Activated CD4-positive, alpha-beta T cell treated with anti-CD3 and anti-CD28 coated beads, Interleukin-2, amount 50 U/mL, for 24 hours (primary cell): Measurements from ENCODE around the gene EXOC2.
A peak's percentile ranks its signal among the peaks of the same experiment; 100 is the strongest.
"Not testable (repeated sequence)": the region's sequence is repeated elsewhere in the genome, so short reads cannot be mapped to it uniquely, and the experiment has no call there.

Source experiments
- DNase-seq, 2 donors: peaks; one replicate each; pipeline ENCODE4 v3.0.0-alpha.2; 2020; ENCODE audit warnings: low read depth in 1 of 2, low spot score in 1 of 2

EXOC2 gene

DNA sequence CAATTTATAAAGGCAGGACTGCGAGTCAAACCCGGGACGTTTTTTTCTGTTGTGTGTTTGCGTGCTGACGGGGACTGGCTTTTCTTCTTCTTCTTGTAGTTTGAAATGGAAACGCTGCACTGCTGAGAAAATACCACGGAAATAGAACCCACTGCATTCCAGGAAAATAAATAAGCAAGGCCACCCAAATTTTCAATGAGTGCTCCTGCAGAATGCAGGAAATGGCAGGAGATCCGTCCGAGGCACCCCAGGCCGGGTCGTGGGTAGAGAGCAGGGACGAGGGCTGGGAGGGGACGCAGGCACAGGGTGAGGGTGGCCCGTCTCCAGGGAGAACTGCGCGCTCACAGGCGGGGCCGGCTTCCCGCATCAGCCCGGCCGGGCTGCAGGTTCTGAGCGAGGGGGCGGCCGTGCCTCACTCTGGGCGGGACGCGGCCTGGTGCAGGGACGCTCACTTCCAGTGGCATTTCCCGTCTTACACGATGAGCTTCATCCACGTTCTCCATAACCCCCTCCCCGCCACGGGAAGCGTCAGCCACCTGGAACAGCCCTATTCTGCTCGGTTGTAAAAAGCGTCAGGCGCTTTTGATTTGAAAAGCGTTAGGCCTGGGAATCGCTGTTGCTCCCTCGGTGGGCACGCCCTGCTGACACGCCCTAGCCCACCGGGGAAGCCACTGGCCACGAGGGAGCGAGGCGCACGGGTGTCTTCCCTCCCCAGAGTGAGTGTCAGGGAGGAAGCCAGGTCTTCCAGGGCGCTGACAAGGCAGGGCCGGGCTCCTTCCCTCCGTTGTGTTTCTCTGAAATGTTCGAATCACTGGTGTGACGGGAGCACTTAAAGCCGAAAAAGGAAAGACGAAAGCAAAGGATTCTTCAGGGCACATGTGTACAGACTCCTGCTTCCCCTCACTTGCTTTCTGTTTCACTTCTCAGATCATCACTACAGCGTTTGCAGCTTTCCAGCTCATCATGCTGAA, 17.9 kb upstream of the EXOC2 start:
- DNase-seq = peak; percentile 40 to 49

DNA sequence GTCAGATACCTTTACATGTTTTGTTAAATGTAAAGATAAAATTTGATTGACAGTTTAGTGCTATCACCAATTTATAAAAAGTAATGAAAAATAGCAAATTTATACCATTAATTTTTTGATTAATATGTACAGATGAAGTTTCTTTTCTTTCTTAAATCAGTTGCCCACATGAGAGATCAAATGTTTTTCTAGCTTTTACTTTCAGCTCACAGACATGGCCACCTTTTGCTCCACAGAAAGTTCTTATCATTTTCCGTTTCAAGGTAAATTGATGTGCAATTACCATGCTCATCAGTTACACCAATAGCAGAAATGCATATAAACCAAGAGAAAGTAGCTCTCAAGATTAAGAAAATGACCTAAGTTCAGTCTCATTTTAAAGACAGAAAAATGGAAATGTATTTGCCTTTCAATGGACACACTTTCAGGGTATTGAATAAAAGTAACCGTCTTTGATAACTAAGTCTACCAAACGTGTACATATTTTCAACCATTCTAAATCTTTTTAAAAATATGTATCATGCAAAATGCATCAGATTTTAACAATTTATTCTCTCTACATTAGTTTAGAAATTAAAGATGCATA, 16.6 kb upstream of the EXOC2 start:
- DNase-seq = no peak

DNA sequence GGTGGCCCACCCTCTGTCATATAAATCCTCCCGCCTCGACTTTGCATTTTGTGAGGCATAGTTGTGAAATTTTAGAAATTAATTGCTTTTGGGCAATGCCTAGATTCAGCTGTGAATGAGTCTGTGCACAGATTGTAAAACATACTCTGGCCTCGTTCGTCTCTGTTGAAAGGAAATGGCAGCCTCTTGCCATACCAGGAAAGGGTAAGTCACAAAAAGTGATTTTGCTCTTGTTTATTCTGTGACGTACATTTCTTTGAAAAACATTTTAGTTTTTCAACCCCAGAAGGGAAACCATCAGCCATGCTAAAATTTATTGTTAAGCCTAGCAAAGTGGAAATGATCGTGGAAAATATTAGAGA, 15.3 kb upstream of the EXOC2 start:
- DNase-seq = no peak

DNA sequence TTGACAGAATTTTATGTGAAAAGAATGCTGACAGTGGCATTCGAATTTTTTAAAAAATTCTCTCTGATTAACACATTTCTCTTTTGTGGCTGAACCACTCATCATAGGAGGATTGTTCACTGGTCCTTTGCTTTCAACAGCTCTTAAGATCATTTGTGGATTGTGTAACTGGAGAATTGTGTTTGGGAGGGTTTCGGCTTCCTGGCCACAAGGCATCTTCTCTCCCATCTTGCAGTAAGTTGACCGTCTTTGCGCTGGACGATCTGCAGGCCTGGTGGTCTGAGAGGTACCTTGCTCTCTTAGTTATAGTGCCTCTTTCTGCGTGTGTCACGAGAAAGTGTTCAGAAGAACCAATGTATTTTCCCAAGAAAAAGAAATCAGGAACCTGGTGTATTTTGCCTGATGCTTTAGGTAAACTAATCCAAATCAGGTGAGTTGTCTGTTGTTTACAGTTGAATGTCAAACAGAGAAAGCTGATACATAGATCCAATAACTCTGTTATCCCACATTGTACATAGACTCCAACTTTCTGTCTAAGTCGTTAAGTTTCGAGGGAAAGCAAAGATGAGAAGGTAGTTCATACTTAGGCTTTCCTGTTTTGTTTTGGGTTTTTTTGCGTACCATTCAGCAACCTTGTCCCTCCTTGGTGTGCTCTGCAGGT, 14.8 kb upstream of the EXOC2 start:
- DNase-seq = no peak

DNA sequence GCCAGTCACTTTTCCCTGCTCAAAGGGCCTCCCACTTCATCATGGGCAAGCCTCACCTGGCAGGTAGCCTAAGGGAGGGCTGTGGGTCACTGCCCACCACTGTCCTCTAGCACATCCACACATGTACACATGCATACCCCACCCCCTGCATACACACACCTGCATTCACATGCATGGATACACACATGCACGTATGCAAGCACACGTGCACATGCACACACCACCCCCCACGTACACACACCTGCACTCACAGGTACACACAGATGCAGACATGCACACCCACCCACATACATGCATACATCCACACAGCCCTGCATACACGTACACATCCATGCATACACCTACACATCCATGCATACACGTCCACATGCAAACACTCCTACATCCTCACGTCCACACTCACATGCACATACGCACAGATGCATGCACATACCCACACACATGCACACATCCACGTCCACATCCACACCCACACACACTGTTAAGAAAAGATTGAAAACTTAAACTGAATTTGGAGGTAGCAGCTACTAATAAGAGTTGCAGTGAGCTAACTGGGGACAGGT, 14.0 kb upstream of the EXOC2 start:
- DNase-seq = no peak

DNA sequence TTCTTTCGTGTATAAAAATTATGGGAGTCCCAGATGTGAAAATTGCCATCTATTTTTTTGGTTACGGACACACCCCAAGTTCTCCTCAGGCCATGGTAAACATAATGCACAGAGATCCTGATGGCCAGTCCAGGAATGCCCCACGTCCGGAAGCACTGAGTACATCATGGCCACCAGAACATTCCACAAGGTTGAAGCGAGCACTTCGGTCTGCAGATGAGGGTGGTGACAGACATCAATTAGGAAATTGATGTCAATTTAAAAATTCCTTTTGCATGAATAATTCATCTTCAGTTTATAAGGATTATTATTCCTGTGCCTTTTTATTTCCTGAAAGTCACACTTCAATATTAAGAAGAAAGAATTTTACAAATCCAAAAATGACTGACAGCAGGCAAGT, 13.2 kb upstream of the EXOC2 start:
- no peak for DNase-seq

DNA sequence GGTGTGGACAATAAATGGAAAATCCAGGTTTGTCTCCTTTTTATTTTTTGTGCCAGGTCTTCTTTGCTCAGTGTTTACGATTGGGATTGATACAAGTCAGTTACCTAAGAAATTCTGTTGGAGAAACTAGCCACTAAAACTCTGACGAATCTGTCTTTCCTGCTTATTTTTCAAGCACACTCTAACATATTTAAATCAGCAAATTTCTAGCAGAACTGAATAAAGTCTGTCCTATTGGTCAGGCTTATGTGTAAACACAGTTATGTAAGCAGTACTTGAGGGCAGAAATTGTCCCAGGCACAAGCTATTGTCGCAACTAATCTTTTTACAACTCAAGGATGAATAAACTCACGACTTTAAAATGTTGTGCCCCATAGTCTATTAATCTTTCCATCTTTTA, 12.1 kb upstream of the EXOC2 start:
- no peak for DNase-seq

DNA sequence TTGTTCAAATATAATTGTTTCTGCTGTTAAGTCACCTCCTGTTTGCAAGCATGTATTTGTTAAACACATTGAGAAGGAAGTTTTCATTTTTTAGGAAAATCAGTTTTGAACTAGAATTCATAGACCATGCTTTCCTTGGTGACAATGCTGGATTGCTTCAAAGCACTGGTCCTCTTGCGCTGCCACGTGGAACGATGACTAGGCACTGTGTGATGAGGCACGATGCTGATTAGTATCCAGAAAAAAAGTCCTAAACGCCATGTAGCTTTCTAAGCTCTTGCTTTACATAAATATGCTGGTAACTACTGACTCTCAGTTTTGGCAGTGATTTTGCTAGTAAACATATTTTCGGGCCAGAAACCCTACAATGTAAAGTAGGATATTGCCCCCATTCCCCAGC, 11.1 kb upstream of the EXOC2 start:
- no peak for DNase-seq

DNA sequence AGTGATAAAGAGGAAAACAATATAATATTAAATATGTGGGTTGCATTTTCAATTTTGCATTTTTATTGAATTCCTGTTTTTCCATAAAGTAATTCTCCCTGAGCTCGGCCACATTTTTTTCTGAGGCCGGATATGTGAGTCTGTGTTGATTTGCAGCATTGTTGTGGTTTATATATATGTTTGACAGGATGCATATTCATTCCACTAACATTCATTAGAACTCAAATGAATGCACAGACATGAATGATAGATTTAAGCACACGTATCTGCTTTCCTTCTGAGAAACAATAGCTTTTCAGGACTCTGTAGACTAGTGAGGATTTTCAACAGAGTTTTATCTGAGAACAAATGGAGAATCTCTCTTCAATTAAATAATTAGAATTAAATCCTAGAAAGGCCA, 10.6 kb upstream of the EXOC2 start:
- no peak for DNase-seq

DNA sequence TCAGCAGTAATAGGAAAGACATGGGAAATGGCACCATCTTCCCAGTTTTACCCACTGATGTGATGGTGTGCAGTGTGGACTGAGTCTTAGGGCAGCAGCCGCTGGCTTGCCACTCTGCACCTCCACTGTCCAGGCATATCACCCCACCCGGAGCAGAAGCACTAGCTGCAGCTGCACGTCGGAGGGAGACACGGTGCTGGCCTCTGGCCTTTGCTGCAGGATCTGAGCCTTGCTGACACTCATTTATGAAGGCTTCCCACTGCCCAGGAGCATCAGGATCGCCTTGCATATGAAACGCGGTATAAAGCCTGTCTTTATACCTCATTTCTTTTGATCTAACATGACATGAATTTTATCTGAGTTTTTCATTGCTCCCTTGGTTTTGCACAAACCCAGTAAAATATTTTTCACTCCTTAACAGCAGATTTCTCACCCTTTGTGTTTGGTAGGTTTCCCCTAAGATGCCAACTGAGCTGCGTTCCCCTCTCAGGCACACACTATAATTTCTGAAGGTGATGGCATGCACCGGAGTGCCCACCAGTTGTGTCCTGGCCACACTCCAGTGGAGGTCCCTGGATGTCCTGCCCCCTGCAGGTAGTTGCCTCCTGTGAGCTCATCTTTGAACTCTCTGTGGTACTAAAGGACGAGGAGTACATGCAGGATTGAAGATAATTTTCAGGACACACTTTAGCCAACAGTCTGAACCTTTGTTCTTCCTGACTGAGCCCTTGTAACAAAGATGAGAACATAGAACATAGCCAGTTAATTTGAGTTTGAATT, 9.0 kb upstream of the EXOC2 start:
- no peak for DNase-seq

DNA sequence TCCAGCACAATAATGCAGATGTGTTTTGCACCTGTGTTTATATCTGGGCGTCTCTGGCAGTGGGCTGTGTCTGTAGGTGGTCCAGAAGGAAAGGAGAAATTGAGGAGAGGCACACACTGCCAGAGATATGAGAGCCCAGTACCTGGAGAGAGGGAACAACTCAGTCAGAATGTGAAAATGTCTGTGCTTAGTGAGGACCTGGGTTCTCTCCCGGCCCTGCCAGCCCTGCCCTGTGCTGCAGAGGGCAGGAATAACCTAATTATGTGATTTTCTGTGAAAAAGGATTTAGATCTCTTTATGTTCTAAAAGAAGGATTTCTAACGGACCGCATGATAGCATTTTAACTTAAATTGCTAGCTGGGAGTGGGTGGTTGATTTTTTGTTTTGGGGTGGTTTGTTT, 8.3 kb upstream of the EXOC2 start:
- DNase-seq = no peak

DNA sequence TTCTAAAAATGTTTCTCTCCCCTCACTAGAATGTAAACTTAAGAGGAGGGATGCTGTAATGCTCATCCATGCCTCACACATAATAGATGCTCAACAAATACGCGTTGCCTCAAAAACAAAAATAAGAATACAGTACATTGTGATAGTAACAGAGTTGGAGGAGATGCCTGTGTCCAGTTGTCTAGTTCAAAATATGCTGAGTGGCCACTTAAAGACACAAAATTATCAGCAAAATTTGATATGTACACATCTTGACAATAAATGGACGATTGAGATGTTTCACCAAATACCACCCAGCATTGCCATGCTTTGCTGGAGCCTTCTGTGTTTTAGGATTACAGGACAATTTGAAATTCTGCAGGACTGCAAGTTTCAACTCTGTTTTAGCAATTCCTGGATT, 7.6 kb upstream of the EXOC2 start:
- no peak for DNase-seq

DNA sequence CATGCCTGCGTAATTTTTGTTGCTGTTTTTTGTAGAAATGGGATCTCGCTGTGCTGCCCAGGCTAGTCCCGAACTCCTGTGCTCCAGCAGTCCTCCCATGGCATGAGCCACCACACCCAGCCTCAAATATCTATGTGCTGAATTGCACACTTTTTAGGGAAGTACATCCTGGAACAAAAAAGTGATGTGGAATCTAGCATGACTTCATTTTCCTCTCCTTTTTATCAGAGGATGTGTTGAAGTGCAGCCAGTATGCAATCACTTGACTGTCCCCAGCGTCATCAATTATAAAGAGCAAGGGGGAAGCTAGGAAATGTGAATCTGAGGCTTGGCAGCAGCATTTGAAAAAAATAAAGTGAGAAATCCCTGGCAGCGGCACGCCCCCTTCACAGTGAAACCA, 6.4 kb upstream of the EXOC2 start:
- DNase-seq = no peak

DNA sequence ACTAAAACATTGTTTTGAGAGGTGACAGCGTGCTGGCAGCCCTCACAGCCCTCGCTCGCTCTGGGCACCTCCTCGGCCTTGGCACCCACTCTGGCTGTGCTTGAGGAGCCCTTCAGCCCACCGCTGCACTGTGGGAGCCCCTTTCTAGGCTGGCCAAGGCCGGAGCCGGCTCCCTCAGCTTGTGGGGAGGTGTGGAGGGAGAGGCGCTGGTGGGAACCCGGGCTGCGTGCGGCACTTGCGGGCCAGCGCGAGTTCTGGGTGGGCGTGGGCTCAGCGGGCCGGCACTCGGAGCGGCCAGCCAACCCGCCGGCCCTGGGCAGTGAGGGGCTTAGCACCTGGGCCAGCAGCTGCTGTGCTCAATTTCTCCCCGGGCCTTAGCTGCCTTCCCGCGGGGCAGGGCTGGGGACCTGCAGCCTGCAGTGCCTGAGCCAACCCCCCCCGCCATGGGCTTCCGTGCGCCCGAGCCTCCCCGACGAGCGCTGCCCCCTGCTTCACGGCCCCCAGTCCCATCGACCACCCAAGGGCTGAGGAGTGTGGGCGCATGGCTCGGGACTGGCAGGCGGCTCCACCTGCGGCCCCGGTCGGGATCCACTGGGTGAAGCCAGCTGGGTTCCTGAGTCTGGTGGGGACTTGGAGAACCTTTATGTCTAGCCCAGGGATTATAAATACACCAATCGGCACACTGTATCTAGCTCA, 1.6 kb upstream of the EXOC2 start:
- DNase-seq = not testable (repeated sequence)

DNA sequence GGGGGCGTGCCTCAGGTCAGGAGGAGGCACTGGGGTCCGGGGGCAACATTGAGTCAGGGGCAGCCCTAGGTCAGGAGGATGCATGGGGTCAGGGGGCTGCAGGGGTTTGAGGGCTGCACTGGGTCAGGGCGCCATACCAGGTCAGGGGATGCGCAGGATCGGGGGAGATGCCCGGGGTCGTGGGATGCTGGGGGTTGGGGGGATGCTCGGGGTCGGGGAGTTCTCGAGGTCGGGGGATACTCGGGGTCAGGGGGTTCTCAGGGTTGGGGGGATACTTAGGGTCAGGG, 727 bp upstream of the EXOC2 start:
- no peak for DNase-seq

DNA sequence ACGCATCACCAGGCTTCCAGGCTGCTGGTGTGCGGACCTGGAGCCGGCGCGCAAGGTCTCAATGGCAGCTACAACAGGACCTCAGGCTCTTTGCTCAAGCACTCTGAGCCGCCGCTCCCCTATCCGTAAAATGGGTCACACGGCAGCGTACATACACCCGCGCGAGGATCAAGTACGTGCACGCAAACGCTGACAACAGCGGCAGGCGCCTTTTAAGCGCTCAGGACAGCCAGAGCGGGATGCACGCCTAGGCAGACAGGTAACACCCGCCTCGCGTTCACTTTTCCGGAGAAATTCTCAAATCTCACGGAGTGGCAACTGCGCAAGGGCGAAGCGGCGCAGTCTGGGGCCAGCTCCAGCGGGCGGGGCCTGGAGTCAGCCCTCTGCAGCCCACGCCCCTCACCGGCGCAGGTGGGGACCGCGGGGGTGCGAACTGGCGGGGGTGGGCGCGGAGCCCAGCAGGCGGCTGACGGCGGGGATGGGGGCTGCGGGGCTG, 535 bp downstream of the EXOC2 start:
- DNase-seq = peak; percentile 54 to 69

DNA sequence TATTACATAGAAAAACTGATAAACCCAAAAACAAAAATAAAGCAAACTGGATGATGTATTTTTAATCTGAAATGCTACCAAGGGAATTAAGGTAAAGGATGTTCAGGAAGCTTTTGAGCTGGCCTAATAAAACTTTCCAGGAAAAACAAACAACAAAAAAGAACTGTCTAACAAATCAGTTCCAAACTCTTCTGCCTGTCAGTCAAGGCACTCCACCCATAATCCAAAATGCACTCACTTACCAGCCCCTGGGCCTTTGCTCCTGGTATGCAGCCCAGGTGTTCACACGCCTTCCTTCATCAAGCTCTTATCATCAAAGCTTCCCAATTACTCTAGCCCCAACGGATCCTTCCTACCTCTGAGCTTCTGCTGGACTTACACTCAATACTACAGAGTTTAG, 3.7 kb downstream of the EXOC2 start:
- DNase-seq = no peak

DNA sequence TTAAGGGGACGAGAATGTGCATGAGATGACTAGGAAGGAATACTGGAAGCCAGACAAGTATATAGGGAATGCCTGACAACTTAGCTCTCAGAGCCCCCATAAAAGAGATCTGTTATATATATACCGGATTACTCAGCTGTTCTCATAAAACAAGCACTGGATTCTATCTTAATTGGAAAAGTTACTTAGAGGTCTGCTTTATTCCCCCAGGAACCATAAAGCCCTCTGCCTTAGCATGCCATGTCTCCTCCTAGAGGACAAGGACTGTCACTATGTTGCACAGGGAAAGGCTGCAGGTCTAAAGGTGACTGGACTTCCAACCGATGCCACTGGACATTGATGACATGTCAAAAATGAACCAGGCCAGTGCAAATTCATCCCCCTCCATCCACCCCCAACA, 6.4 kb downstream of the EXOC2 start:
- no peak for DNase-seq

DNA sequence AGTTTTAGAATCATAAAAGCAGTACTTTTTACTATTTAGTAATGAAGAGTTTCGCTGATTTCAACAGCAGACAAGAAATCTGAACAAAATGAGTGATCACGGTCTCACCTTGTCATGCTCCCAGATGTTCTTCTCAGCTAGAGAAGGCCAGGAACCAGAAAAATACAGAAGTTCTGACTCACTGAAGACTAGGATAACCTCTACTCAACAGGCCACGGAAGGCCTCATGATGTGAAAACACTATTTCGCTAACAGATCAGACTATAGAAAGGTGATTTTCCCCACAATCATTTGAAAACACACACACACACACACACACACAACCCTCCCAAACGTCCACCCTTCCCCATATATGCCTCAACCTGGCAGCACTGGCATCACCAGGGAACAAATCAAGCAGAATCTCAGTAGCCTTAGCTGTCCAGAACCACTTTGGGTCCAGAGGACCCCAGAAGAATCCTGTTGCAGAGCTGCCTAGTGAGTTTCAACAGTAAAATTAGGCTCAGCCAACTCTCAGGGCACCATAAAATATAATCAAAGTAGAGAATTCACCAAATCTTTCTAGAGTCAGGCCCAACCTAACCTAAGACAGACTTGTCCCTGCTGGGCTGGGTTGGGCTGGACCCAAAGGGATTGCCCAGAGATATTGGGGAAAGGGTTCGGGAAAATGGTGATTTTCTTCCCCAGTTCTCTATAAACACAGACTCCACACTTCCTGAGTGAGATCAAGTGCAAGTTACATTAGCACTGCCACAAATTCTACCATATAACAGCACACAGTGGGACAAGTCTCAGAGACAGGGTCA, 7.9 kb downstream of the EXOC2 start:
- peak in 1 of 2 donors; percentile 38 for DNase-seq
